ENCODE results near the gene LDLRAD3.

Gene LDLRAD3

GRCh38 chr11:36053862-36054261, 110.0 kb downstream of the LDLRAD3 start:
- no peak for DNase-seq

GRCh38 chr11:36054628-36055027, 110.8 kb downstream of the LDLRAD3 start:
- DNase-seq, result no peak

GRCh38 chr11:36056160-36056751, 112.4 kb downstream of the LDLRAD3 start:
- no peak for DNase-seq

- no peak for DNase-seq
Observed at GRCh38 chr11:36057379-36058042, 113.6 kb downstream of the LDLRAD3 start.

GRCh38 chr11:36059660-36060059, 115.8 kb downstream of the LDLRAD3 start:
- DNase-seq, result no peak

GRCh38 chr11:36060926-36061325, 117.1 kb downstream of the LDLRAD3 start:
- no peak for DNase-seq

GRCh38 chr11:36061471-36061870, 117.6 kb downstream of the LDLRAD3 start:
- no peak for DNase-seq

- DNase-seq, result no peak
Observed at GRCh38 chr11:36062796-36063365, 119.0 kb downstream of the LDLRAD3 start.

- no peak for DNase-seq
Observed at GRCh38 chr11:36065436-36065835, 121.6 kb downstream of the LDLRAD3 start.

- no peak for DNase-seq
Observed at GRCh38 chr11:36066891-36067290, 123.0 kb downstream of the LDLRAD3 start.

- no peak for DNase-seq
Observed at GRCh38 chr11:36069576-36070212, 125.8 kb downstream of the LDLRAD3 start.

GRCh38 chr11:36070213-36070953, 126.5 kb downstream of the LDLRAD3 start:
- no peak for DNase-seq

GRCh38 chr11:36070954-36071330, 127.1 kb downstream of the LDLRAD3 start:
- DNase-seq, result no peak

GRCh38 chr11:36071917-36072500, 128.1 kb downstream of the LDLRAD3 start:
- DNase-seq, result no peak

- no peak for DNase-seq
Observed at GRCh38 chr11:36073411-36074203, 129.7 kb downstream of the LDLRAD3 start.

GRCh38 chr11:36074941-36075431, 131.1 kb downstream of the LDLRAD3 start:
- no peak for DNase-seq

- no peak for DNase-seq
Observed at GRCh38 chr11:36077368-36077767, 133.5 kb downstream of the LDLRAD3 start.

- no peak for DNase-seq
Observed at GRCh38 chr11:36077886-36078685, 134.2 kb downstream of the LDLRAD3 start.

GRCh38 chr11:36078686-36079055, 134.8 kb downstream of the LDLRAD3 start:
- no peak for DNase-seq

- no peak for DNase-seq
Observed at GRCh38 chr11:36079878-36080675, 136.2 kb downstream of the LDLRAD3 start.

Measured in activated T-cell treated with anti-CD3 and anti-CD28 coated beads, Interleukin-2, amount 50 U/mL, for 48 hours (primary cell).